HG03039 (cell line): ENCODE data around the gene DISP2.

Experiments
- ATAC-seq: cut with Tn5 transposase; IDR thresholded peaks from one replicate; pipeline ENCODE4 v1.9.1; 2021; ENCODE audit warnings: mild to moderate bottlenecking, moderate library complexity; ENCODE audit not compliant: unreplicated experiment

Gene DISP2

DNA sequence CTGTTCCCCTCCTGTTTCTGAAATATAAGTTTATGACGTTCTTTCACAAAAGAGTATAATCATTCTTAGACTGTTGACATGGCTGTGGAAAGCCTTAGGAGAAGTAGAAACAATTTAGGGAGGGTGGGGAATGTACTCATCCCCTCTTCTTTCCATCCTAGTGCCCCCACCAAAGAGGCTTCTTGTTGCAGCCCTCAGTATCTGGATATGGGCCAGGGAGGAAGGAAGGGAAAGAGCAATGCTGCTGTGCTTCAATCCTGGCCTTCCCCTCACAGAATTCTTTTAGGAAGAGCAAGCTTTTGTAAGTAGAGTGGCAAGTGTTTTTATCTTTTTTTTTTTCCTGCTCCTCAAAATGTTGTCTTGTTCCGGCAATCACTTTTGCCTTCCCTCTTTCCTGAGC lies 32.8 kb upstream of the DISP2 start:
- ATAC-seq: no peak

DNA sequence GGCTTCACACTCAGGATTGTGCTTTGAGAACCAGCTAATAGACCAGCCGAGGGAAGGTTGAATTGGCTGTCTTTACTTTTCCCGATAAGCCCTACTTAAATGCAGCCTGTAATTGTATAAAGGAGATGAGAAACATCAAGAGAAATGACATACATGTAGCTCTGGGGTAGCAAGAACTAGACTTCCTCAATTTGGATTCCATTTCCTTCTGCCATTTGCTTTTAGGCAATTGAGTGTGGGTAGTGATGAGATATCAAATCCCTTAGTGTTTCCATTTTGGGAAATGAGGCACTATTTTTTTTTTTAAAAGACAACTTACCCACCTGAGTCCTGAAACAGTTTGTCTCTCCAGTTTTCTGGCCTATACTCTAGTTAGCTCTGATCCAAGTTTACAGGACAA lies 32.3 kb upstream of the DISP2 start:
- ATAC-seq: no peak

DNA sequence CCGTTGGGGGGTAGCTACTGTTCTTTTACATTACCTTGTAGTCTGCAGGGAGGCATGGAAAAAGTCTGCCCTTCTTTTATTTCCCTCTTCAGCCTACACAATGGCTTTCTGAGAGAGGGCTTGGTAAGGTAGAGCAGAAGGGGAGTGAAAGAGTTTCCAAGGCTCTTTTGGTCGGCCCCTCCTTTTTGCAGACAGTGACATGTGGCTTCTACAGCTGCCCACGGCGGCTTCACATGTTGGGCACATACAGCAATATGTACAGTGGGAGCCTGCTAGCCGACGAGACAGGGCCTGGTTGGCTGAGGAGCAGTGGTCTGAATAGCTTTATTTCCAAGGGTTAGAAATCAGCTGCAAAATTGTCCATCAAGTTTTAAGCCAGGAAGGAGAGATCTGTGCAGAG lies 30.6 kb upstream of the DISP2 start:
- ATAC-seq: no peak

DNA sequence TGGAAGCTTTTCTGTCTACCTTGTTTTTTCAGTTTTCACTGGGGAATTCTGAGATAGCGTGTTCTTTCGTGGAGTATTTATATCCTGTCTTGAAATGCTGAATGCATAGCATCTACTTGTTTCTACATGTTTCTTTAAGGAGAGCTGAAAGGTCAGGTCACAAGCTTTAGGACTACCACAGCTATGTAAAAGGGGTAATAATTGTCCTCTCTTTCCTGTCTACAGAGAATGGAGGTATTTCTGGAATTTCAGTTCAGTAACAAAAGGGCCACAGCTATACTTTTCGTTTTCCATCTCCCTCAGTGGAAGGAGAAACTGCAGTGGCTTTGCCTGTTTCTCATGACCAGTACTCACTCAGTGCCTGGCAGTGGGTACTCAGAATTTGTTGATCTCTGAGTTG lies 29.8 kb upstream of the DISP2 start:
- no peak for ATAC-seq

DNA sequence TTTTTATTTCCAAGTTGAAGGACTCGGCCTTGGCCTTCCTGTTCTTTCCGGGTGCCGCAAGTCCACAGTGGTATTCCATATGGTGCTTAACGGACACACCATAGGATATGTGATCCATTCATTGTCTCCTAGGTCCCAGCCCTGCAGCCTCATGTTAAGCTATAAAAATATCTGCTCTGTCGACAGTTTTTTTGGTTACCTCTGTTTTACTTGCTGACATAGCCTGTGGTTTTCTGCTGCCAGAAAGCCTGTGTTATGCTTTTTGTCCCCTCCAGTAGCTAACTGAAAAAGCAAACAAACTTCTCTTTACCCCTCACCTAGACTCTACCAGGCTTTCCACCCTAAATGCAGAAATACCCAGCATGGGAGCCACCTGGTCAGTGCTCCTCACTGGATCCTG lies 29.3 kb upstream of the DISP2 start:
- ATAC-seq: no peak

DNA sequence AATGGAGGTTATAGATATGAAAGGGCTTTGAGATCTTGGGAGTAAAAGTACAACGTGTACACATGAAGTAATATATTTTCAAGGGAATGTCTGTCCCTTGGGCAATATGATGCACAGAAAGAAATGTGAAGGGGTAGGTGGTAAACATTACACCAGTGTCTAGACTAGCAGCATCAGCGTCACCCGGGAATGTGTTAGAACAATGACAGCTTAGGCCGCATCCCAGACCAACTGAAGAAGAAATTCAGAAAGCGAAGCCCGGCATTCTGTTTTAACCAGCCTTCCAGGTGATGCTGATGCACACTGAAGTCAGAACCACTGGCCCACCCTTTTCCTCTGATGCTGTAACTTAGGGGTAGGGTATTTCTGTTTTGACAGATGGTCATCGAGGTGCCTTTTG lies 28.2 kb upstream of the DISP2 start:
- no peak for ATAC-seq

DNA sequence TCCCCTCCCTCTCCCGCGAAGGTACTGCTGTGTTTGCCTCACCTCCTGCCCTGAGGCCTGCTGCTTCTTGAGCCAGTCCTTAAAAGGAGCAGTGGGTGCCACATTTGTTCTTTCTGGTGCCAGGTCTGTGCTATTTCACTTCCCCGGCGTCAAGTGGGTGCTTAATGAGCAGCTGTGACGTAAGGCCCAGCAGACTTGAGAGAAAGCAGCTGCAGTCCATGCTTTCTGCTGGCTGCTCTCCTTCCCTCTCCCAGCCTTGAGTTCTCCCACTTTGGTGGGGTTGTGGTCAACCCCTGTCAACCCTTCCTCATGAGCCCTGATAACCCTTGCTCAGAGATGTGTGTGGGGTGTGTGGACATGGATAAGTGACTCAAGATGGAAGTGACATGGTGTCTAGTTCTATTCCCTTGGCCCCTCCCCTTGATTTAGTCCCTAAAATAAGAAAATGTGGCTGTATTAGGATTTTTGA lies 27.6 kb upstream of the DISP2 start:
- no peak for ATAC-seq

DNA sequence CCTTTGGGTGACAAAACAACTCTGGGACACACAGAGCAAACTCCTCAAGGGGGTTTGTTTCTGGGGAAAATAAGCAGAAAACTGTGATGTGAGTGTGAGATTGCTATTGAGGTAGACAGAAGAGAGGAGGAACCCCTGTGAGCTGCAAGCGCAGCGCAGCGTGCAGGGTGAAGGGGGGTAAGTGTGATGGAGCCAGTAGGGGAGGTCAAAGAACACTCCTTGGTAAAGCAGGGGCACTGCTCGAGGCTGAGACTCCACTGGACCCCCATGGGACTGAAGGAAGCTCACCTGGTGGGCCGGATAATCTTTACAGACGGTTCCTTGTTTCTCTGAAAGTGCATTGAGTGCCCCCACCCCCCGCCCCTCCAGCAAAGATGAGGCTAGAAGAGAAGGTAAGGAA lies 27.0 kb upstream of the DISP2 start:
- ATAC-seq: no peak

DNA sequence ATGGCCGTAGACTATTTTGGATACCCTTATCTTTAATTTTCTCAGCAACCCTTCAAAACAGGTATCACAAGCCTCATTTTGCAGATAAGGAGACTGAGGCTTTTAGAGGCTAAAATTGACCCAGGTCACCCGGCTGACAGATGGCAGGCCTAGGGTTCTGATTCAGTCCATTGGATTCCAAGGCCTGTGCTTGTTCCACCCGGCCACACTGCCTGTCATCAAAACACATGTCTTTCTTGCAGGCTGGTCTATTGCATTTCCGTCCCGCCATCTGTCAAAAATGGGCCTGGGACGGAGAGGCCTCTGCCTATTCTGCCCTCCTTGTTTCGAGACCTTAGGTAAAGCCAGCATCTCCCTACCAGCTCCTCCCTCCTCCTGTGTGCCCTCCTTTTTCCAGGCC lies 26.4 kb upstream of the DISP2 start:
- ATAC-seq: no peak

DNA sequence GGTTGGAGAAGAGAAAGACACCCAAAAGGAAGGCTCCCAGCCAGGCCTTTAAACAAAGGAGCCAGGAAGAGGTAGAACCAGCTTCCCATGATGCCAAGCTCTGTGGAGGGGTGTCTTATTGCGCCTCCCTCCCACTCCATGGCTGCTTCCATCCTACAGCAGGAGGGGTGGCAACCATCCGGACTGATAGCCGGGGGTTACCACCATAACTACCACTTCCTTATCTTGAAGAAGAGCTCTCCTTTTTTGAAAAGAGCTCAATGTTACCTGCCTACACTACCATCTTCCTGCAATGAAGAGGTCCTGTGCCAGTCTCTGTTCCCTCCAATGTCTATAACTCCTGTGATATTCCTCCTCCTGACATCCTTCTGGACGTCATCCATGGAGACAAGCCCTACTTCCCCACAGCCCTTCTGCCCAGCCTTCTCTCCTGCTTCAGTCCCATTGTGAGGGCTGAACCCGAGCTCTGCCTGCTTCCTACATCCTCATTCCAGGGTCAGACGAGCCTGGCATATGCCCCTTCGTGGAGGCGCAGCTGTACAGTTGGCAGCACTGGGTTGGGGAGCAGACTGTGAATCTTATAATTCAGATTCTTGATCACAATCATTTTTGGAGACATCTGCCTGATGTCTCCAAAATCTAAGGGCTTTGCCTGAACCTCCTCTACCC lies 25.8 kb upstream of the DISP2 start:
- ATAC-seq: no peak

DNA sequence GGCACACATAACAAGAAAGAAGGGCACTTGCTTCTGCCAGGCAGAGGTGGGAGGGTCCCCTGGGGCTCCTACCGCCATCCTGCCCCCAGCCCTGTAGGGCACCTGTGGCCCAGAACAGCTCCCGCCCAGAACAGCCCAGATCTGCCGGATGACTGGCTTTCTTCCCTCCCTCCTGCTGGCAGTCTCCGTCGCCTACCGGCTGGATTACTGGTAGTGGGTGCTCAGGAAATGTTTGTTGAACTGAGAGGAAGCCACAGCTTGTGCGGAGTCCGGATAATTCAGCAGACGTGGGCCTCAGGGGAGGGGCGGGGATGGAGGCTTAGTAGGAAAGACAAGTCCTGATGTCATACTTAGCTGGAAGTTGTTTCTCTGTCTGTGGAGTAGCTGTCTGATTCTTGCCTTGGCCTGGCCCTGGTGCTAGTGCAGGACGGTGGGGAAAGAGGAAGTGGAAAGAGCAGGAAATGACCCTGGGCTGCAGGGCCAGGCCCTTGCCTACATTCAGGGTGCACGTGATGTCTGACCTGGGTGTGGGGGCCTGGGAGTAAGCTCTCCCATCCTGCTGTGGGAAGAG lies 24.0 kb upstream of the DISP2 start:
- ATAC-seq: no peak

DNA sequence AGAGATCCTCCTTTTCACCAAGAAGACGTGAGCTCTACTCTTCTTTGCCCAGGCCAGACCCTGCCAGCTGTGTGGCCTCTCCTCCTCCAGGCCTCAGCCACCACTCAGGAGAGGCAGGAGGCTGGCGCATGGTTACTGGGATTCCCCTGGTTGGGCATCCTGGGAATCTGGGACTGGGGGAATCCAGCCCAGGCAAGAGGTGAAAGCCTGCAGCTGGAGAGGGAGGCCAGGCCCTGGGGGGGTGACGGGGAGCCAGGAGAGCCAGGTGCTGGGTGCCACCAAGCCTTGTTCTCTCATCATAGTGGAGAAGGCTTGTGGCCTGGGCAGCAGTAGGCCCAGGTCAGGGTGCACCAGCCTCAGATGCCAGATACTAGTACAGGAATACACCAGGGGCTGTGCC lies 23.5 kb upstream of the DISP2 start:
- ATAC-seq: no peak

DNA sequence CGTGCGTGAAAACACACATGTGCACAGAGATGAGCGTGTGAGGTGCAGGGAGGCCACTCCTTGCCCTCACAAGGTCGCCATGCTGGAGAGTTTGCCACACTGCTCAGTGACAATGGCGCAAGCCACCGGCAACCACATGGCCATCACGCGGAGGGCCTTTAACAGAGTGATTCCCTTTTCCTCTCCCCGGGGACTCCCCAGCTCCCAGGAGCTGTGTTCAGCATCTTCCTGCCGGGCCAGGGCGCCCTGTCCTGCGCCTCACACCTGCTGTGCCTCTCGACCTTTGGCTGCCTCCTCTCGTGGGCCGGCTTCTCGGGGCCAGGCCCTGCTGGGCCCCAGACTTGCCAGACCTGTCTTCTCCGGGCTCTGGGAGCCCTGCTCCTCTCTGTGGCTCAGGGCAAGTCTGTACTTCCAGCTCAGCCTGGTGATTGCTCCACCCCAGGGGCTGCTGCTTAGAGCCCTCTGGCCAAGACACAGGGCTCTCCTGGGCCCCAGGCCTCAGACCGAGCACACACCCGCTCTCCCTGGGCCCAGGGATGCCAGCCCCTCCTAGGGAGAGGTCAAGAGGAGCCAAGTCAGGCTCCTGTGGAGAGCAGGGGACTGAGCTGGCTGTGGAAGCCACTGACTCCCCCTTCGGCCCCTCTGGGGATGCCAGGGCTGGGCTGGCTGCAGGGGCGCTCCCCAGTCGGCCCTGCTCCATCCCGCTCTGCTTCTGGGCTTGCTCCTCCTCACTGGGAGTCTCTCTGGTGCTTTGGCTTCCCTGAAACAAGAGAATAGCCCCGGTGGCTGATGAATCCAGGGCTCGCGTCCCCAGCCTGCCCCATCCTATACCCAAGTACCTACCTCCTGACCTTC lies 22.9 kb upstream of the DISP2 start:
- ATAC-seq: no peak

DNA sequence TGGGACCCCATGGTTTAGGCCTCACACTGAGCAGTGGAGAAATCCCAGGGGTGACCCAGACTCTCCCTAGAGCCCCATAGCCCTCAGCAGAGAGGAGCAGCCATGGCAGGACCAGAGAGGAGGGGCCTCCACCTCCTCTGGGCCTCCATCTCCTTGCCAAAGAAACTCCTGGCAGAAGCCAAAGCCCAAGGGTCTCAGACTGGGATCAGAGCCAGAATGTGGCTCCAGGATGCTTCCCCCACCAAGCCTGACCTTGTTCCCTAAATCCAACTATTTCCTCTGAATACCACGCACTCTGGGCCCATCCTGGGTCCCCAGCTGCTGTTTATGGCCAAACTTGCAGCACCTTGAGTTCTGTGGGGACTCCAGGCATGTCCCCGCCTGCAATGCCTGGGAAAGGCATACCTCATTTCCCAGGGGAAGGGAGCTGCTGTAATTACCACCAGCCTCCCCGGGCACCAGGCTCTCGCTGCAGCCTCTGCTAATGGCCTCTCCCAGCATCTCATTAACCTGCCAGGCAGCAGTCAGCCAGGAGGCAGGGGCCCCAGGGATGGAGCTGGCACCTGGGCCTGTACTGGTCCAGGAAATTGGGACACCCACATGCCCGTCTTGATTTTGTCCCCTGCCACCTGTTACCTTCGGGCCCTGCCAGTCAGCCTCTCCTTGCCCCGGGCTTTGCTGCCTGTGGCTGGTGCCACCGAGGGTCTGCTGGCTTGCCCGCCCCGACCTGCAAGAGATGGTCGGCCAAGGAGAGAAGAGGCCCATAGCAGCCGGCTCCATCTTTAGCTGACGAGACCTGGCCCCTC lies 21.9 kb upstream of the DISP2 start:
- ATAC-seq: no peak

DNA sequence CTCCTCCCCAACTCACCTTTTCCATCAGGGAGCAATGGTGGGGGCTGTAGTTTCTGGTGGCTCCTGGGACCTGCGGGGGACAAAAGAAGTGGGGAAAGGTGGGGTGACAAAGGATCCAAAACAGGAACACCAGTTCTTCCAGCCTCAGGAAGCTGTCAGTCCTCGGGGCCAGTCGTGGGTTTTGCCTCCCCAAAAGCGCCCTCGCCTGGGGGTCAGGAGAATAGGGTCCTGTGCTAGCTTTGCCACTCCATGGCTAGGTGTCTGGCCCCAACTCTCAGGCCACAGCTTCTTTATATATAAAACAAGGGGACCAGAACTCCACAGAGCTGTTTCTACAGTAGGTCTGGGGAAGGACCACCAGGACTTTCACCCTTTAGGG lies 21.3 kb upstream of the DISP2 start:
- no peak for ATAC-seq

DNA sequence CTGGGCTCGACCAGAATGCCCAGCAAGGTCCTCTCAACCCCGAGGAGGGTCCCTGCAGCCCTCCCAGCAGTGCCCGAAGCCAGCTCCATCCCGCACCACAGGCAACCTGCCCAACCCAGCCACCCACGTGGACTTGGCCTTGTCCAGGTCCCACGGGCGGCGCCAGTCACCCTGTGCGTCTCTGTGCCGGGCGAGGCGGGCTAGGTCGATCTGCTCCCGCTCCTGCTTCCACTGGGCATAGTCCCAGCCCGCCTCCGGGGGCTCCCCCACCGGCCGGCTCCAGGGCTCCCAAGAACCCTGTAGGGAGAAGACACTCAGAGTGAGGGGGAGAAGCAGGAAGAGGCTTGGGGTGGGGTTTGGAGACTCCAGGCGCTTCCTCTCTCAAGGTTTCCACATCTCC lies 20.4 kb upstream of the DISP2 start:
- ATAC-seq: no peak

DNA sequence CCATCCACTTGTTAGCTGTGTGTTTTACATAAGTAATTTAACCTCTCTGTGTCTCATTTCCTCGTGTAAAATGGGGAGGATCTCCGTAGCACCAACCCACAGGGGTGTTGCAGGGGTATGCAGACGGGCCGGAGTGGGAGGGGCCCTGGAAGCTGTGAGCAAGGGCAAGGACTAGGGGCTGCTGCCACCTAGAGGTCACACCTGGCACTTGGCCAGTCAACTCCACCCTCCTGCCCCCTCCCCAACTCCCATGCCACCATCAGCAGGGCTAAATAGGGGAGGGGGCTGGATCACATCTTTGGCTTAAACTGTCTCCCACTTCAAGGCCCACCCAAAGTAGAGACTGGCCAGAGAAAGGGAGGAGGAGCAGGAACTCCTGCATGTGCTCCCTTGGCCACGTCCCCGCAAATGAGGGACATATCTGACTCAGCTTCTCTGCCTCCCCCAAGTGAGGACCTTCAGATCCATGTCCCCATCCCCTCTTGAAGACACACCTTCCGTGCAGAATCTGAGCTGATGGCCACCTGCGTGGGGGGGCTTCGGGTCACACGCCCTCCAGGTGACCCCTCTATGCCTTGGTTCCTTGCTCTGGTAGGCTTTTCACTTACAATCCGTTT lies 19.9 kb upstream of the DISP2 start:
- no peak for ATAC-seq

DNA sequence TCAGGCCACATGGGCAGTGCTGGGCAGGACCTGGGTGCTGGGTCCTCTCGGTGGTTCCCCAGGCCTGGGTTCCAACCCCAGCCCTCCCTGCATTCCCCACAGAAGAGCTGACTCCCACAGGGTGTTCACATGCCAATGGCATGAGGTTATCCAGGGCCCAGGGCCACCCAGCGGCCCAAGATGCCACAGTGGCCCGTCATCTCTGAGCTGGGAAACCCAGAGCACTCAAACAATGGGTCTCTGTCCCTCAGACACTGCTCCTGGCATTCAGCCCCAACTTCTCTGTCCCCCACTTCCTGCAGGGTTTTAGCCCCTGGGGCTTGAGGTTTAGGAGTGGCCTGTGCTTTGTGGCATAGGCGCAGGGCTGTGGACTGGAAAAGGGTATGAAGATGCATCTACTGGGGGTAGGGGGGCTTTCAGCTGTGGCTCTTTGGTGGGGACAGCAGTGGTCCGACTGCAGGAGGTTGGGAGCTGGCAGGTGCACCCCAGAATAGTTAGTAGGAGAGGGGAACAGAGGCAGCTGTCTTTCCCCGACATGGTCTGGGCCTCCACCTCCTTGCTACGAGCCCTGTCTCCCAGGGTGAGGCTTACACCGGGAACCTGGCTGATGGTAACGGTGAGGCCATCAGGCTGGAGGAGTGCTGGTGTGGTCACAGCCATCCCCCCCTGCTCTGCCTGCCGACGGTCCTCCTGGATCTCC lies 18.9 kb upstream of the DISP2 start:
- no peak for ATAC-seq

DNA sequence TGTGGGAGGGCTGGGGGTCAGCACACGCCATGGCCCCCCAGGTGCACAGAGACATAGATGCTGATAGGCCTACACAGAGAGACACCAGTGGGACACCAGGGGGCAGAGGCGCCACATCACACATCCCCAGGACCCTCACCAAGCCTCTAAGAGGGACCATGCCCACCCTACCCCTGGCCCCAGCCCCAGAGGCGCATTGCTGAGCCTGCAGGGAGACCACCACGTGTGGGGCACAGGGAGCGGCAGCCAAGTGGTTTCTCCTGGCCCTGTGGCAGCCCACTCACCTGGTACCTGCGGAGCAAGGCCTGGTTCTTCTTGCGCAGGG lies 18.4 kb upstream of the DISP2 start:
- no peak for ATAC-seq

DNA sequence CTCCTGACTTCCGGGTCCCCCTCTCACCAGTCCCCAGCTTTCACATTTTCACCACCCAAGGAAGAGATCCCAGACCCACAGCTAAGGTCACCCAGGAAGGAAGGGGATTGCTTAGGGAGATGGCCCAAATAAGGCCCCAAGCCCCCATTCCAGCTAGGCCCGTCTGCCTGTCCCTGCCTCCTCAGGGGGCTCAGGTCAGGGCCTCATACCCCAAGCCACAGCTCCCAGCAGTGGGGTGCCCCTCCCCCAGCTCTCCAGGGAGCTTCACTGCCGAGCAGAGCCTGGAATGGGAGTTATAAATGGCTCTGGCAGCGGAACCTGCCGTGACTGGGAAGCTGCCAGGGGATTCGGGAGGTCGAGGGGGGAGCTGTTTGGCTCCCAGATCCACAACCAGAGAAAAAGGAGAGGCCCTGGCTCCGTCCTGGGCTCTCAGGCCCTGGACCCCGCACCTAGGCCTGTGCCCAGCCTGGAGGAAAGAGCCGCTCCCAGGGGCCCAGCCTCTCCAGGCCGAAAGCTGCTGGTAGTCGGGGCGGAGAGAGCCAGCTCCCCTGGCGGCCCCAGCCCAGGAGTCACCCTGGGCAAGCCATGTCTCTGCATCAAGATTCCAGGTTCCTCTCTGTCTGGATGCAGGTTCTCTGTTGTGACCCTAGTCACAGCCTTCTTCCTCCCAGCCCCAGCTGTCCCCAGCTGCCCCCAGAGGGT lies 17.8 kb upstream of the DISP2 start:
- no peak for ATAC-seq
